Measurements from ENCODE around the gene KIF21A.

The KIF21A gene

GRCh38 chr12:39431002-39431796 lies 11.7 kb downstream of the KIF21A start:
- no peak for DNase-seq

GRCh38 chr12:39429809-39430208 lies 13.1 kb downstream of the KIF21A start:
- DNase-seq = no peak

GRCh38 chr12:39427360-39427808 lies 15.5 kb downstream of the KIF21A start:
- no peak for DNase-seq

GRCh38 chr12:39426636-39427240 lies 16.2 kb downstream of the KIF21A start:
- DNase-seq = no peak

GRCh38 chr12:39420043-39420442 lies 22.9 kb downstream of the KIF21A start:
- DNase-seq = no peak

- DNase-seq = no peak
These were observed 23.4 kb downstream of the KIF21A start for GRCh38 chr12:39419471-39419870.

GRCh38 chr12:39417916-39418315 lies 25.0 kb downstream of the KIF21A start:
- no peak for DNase-seq

- DNase-seq = no peak
These were observed 28.8 kb downstream of the KIF21A start for GRCh38 chr12:39413836-39414771.

GRCh38 chr12:39412210-39412609 lies 30.7 kb downstream of the KIF21A start:
- no peak for DNase-seq

- no peak for DNase-seq
These were observed 36.7 kb downstream of the KIF21A start for GRCh38 chr12:39406262-39406661.

- DNase-seq = no peak
These were observed 37.3 kb downstream of the KIF21A start for GRCh38 chr12:39405580-39405979.

GRCh38 chr12:39404000-39404399 lies 38.9 kb downstream of the KIF21A start:
- no peak for DNase-seq

- no peak for DNase-seq
These were observed 39.5 kb downstream of the KIF21A start for GRCh38 chr12:39403376-39403775.

- no peak for DNase-seq
These were observed 40.0 kb downstream of the KIF21A start for GRCh38 chr12:39402922-39403321.

GRCh38 chr12:39401459-39401858 lies 41.5 kb downstream of the KIF21A start:
- DNase-seq = no peak

GRCh38 chr12:39395866-39396265 lies 47.1 kb downstream of the KIF21A start:
- DNase-seq = no peak

- DNase-seq = no peak
These were observed 49.0 kb downstream of the KIF21A start for GRCh38 chr12:39393890-39394289.

GRCh38 chr12:39393179-39393578 lies 49.7 kb downstream of the KIF21A start:
- DNase-seq = no peak

- DNase-seq = no peak
These were observed 50.6 kb downstream of the KIF21A start for GRCh38 chr12:39392154-39392925.

- no peak for DNase-seq
These were observed 52.2 kb downstream of the KIF21A start for GRCh38 chr12:39390752-39391151.

- DNase-seq = no peak
These were observed 53.3 kb downstream of the KIF21A start for GRCh38 chr12:39389399-39390150.

- DNase-seq = no peak
These were observed 56.6 kb downstream of the KIF21A start for GRCh38 chr12:39386335-39386734.

Data from cerebellar nuclear complex (tissue), 1 donor.